T-cell (primary cell): Measurements from ENCODE around the gene TLE1. TPM values are rescaled to one million over a fixed set of nuclear protein-coding genes. Genes with fewer than 3 reads are reported as not detected.
A peak's percentile ranks its signal among the peaks of the same experiment; 100 is the strongest.

Source experiments
- ATAC-seq, 4 experiments: fragments of 200-7000 bp in 3 of 4; fragments of 150-1000 bp in 1 of 4; cut with Tn5 transposase; replicated peaks in 1 of 4; 1 replicate in 3 of 4; 2 replicates in 1 of 4; pipeline ENCODE4 v1.10.0; 2021; ENCODE audit warnings: moderate library complexity in 3 of 4, mild to moderate bottlenecking in 2 of 4, moderate number of reproducible peaks in 1 of 4
- CTCF ChIA-PET, 2 donors: fragments of 300-600 bp; sonication (Branson Sonifier 250); formaldehyde crosslinking; loops; one replicate each; lab custom pipeline; 2022; ENCODE audit warnings: antibody characterized with exemption in 2 of 2; lab: Charles Lee
- POLR2A ChIA-PET, 2 donors: fragments of 300-600 bp; sonication (Branson Sonifier 250); formaldehyde crosslinking; loops; one replicate each; lab custom pipeline; 2022; ENCODE audit warnings: antibody characterized with exemption in 2 of 2; lab: Charles Lee
- DNase-seq, 35 experiments: peaks; one replicate each; pipeline versions ENCODE4 v3.0.0 to v3.0.0-alpha.2; 2013 to 2023
- H3K27ac ChIP-seq: one replicate; pipeline ENCODE4 v1.5.1; 2013; ENCODE audit warnings: low read length
- H3K27me3 ChIP-seq, 2 experiments: replicated peaks in 1 of 2; 1 replicate in 1 of 2; 2 replicates in 1 of 2; pipeline versions ENCODE4 v1.6.1 to v1.7.0; 2013; ENCODE audit warnings: low read length in 1 of 2, mixed read lengths in 1 of 2; ENCODE audit not compliant: control insufficient read depth in 2 of 2, insufficient read depth in 2 of 2; ENCODE audit errors: extremely low read depth in 1 of 2
- H3K36me3 ChIP-seq, 2 donors: 1 replicate in 1 of 2; 2 replicates in 1 of 2; pipeline versions ENCODE4 v1.6.1 to v1.7.0; 2013; ENCODE audit warnings: low read length in 1 of 2; ENCODE audit not compliant: control insufficient read depth in 2 of 2, insufficient read depth in 1 of 2; ENCODE audit errors: extremely low read depth in 1 of 2
- H3K4me1 ChIP-seq, 2 experiments: 1 replicate in 1 of 2; 2 replicates in 1 of 2; pipeline versions ENCODE4 v1.6.1 to v1.7.0; 2013; ENCODE audit warnings: low read length in 2 of 2, mixed read lengths in 1 of 2; ENCODE audit not compliant: insufficient read depth in 2 of 2, control insufficient read depth in 1 of 2; ENCODE audit errors: extremely low read depth in 1 of 2
- H3K4me3 ChIP-seq, 2 donors: 1 replicate in 1 of 2; 2 replicates in 1 of 2; pipeline versions ENCODE4 v1.5.1 to v1.7.0; 2013; ENCODE audit warnings: mild to moderate bottlenecking in 2 of 2, low read length in 1 of 2, moderate library complexity in 1 of 2; ENCODE audit not compliant: control insufficient read depth in 1 of 2; ENCODE audit errors: extremely low read depth in 1 of 2
- H3K9me3 ChIP-seq: 2 replicates; pipeline ENCODE4 v1.7.0; 2013
- H3K27ac Mint-ChIP-seq, 2 donors: one replicate each; pipeline ENCODE4 v1.8.0; 2020 to 2021; ENCODE audit warnings: mild to moderate bottlenecking in 2 of 2, mixed read lengths in 2 of 2
- H3K27me3 Mint-ChIP-seq, 2 donors: one replicate each; pipeline ENCODE4 v1.8.0; 2021 to 2022; ENCODE audit warnings: mixed read lengths in 2 of 2
- H3K36me3 Mint-ChIP-seq: one replicate; pipeline ENCODE4 v1.8.0; 2021; ENCODE audit warnings: mixed read lengths
- H3K4me1 Mint-ChIP-seq, 3 donors: one replicate each; pipeline ENCODE4 v1.8.0; 2020 to 2022; ENCODE audit warnings: mixed read lengths in 3 of 3, mild to moderate bottlenecking in 1 of 3
- H3K4me3 Mint-ChIP-seq, 3 donors: one replicate each; pipeline ENCODE4 v1.8.0; 2020 to 2022; ENCODE audit warnings: mild to moderate bottlenecking in 3 of 3, mixed read lengths in 3 of 3, moderate library complexity in 3 of 3
- H3K9me3 Mint-ChIP-seq, 3 donors: one replicate each; pipeline ENCODE4 v1.8.0; 2020 to 2022; ENCODE audit warnings: mixed read lengths in 3 of 3
- WGBS: methylation state at CpG from one replicate; pipeline ENCODE4 v1.1.5; 2013; ENCODE audit warnings: missing lambda C conversion rate; ENCODE audit not compliant: insufficient coverage; 5-methylcytosine and 5-hydroxymethylcytosine counted together
- total RNA-seq, 35 experiments: library from RNA in 6 of 35; stranded (reverse) in 6 of 35; fragments of 120-200 nt in 1 of 35; gene quantifications; one replicate each; pipeline versions ENCODE4 v1.2.1 to v1.2.4 and lab custom pipeline; 2013 to 2026

Gene TLE1
- total RNA-seq, 5 donors from 2014 or later (not counting 1 experiment from before 2014, with no cell fraction given): 1.3 to 3.5 (median 2.8) TPM

DNA sequence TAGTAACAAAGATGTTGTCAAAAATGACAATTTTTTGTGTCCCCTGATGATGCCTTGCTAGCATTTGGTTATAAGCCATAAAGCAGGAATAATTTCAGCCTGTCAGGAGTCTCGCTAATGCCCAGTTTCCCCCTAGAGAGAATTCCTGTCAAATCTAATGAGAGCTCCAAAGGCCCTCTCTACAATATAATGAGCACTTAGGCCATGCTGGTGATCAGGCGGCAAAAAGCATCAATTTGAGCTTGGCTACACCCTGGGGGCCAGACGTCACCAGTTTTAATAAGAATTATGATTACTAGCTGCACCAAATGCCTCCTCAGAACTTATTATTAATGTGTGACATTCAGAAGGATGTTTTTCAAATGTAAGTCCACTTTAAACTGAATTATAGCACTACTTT, 6.1 kb downstream of the TLE1 start:
- no peak for ATAC-seq
- peaks cover 9 to 21% (median 15%) of the 10 kb centered on the region in 3 donors for H3K4me1 Mint-ChIP-seq
- no peaks in the 10 kb centered on the region for H3K9me3 Mint-ChIP-seq
- no peak overlapping the region for H3K4me3 Mint-ChIP-seq
- WGBS: 83% methylated on average over 1 of the region's 3 CpGs
- H3K36me3 ChIP-seq: no peaks in the 10 kb centered on the region
- CTCF ChIA-PET: no interaction called here
- peaks cover 5 to 23% of the 10 kb centered on the region in 2 experiments for H3K27me3 ChIP-seq
- POLR2A ChIA-PET: interaction anchor here in 1 of 2 donors (0.6 kb wide), 1 partner anchor 518 kb away, joined by 15 read pairs; no protein-coding TSS in a partner anchor
- no peaks in the 10 kb centered on the region for H3K9me3 ChIP-seq
- H3K4me1 ChIP-seq: peaks cover 11 to 12% of the 10 kb centered on the region in 2 experiments
- peaks cover 11 to 21% of the 10 kb centered on the region in 2 donors for H3K27me3 Mint-ChIP-seq
- H3K36me3 Mint-ChIP-seq: no peaks in the 10 kb centered on the region
- DNase-seq: no peak
- no peak overlapping the region for H3K27ac Mint-ChIP-seq
- H3K4me3 ChIP-seq: no peak overlapping the region
- no peak overlapping the region for H3K27ac ChIP-seq

DNA sequence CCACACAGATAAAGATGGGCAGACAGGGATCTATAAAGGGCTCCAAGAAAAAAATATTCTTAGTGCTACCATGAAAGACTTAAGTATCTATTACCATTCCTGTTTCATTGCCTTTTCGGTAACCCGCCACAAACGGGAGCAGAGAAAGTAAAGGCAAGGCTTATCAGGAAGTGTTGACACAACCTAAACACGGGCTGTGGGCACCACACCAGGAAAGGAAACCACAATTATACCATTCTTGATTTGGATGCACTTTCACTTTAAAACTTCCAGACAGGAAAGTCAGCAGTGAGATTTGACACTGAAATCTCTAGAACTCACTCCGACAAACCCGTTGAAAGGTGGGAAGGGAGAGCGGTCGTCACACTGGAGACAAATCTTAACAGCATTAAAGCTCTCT, 6.5 kb downstream of the TLE1 start:
- WGBS: 9% methylated on average over 3 of the region's 8 CpGs
- H3K27me3 Mint-ChIP-seq: peaks cover 9 to 21% of the 10 kb centered on the region in 2 donors
- Histone ChIP-seq H3K9me3 (no peaks in the 10 kb centered on the region), H3K4me3 (no peak overlapping the region), H3K4me1 (peaks cover 7 to 10% of the 10 kb centered on the region in 2 experiments), H3K36me3 (no peaks in the 10 kb centered on the region), H3K27ac (no peak overlapping the region), H3K27me3 (peaks cover 5 to 20% of the 10 kb centered on the region in 2 experiments)
- no peak overlapping the region for H3K27ac Mint-ChIP-seq
- peak in 1 of 4 experiments; percentile 43 for ATAC-seq
- no peak for DNase-seq
- ChIA-PET CTCF (no interaction called here), POLR2A (interaction anchor here in 1 of 2 donors (0.6 kb wide), 1 partner anchor 519 kb away, joined by 15 read pairs; no protein-coding TSS in a partner anchor)
- H3K4me1 Mint-ChIP-seq: peaks cover 9 to 19% (median 14%) of the 10 kb centered on the region in 3 donors
- H3K9me3 Mint-ChIP-seq: no peaks in the 10 kb centered on the region
- peak overlapping the region in 1 of 3 donors; percentile 35 for H3K4me3 Mint-ChIP-seq
- no peaks in the 10 kb centered on the region for H3K36me3 Mint-ChIP-seq

DNA sequence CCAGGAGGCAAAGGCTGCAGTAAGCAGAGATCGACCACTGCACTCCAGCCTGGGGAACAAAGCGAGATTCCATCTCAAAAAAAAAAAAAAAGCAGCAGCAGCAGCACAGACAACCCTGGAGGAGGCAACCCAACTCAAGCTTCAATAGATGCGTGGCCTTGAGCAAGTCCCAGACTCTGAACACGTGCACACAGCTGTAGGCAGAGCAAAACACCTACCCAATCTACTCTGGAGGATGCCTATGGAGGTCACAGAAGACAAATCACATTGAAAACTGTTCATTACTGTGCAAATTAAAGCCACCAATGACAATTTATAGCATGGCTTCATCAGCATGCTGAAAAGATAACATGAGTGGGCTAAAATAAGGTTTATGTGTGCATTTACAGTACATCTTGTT, 7.2 kb downstream of the TLE1 start:
- H3K27me3 Mint-ChIP-seq: peaks cover 3 to 21% of the 10 kb centered on the region in 2 donors

DNA sequence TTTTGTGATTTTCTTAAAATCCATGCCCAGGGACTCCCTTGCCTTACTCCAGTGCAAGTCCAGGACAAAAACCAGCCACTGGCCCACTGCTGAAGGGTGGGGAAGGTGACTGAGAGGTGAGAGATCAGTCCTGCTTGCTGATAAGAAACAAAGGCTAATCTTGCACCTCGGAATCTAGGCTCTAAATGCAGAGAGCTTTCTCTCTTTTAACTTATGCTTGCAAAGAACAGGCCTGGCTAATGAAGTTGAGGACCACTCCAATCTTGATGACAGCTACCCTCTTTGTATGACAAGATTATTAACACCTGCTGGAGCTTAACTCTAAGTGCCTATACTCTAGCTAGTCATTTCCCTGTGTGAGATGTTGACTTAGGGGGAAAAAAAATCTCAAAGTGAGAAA, 8.8 kb downstream of the TLE1 start:
- ChIA-PET CTCF (interaction anchor here in 1 of 2 donors (0.7 kb wide), 1 partner anchor 1922 kb away, joined by 3 read pairs; no protein-coding TSS in a partner anchor), POLR2A (interaction anchor here in 1 of 2 donors (0.7 kb wide), 1 partner anchor 469 kb away, joined by 3 read pairs; no protein-coding TSS in a partner anchor)
- Mint-ChIP-seq H3K27me3 (peaks cover 3 to 29% of the 10 kb centered on the region in 2 donors), H3K27ac (no peak overlapping the region), H3K4me3 (no peak overlapping the region), H3K36me3 (no peaks in the 10 kb centered on the region), H3K4me1 (peaks cover 8 to 9% (median 8%) of the 10 kb centered on the region in 3 donors), H3K9me3 (no peaks in the 10 kb centered on the region)
- DNase-seq (no peak), ATAC-seq (no peak)
- H3K4me3 ChIP-seq: no peak overlapping the region
- H3K27me3 ChIP-seq: peaks cover 0 to 11% of the 10 kb centered on the region in 2 experiments
- H3K36me3 ChIP-seq: no peaks in the 10 kb centered on the region
- H3K27ac ChIP-seq: no peak overlapping the region
- WGBS: no CpG with 5 or more reads among the region's 1 CpG
- H3K9me3 ChIP-seq: no peaks in the 10 kb centered on the region
- peaks cover 0 to 10% of the 10 kb centered on the region in 2 experiments for H3K4me1 ChIP-seq

More for the DNA sequence above, 7.2 kb downstream of the TLE1 start:
- peak overlapping the region in 1 of 3 donors; percentile 35 for H3K4me3 Mint-ChIP-seq
- H3K4me1 Mint-ChIP-seq: peaks cover 8 to 14% (median 9%) of the 10 kb centered on the region in 3 donors
- POLR2A ChIA-PET: no interaction called here
- DNase-seq: no peak
- no peaks in the 10 kb centered on the region for H3K9me3 Mint-ChIP-seq
- Histone ChIP-seq H3K36me3 (no peaks in the 10 kb centered on the region), H3K9me3 (no peaks in the 10 kb centered on the region), H3K27me3 (peaks cover 5 to 14% of the 10 kb centered on the region in 2 experiments), H3K27ac (no peak overlapping the region), H3K4me3 (no peak overlapping the region), H3K4me1 (peaks cover 1 to 10% of the 10 kb centered on the region in 2 experiments)
- 59% methylated on average over 3 of the region's 4 CpGs for WGBS
- H3K27ac Mint-ChIP-seq: no peak overlapping the region
- CTCF ChIA-PET: interaction anchor here in 1 of 2 donors (0.7 kb wide), 2 partner anchors 77 to 639 kb away, joined by 3 to 6 read pairs; no protein-coding TSS in a partner anchor
- ATAC-seq: no peak
- no peaks in the 10 kb centered on the region for H3K36me3 Mint-ChIP-seq

DNA sequence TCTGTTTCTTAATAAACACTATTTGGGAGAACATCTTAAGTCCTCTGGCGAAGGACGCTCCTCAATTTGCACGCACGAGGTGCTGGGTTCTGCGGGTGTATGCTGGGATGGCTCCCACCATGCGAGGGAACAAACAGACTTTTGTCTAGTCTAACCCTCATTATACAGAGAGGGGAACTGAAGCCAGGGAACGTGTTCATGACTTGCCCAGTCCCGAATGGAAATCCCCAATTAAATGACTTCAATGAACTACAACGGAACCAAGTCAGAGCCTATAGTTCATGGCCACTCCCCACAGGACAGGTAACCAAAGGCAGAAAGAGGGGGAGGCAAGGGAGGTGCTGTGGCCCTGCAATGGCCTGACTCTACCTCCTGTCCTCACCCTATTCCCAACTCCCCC, 9.3 kb downstream of the TLE1 start:
- ATAC-seq (no peak), DNase-seq (no peak)
- WGBS: 100% methylated on average over 6 of the region's 9 CpGs
- peaks cover 0 to 11% of the 10 kb centered on the region in 2 experiments for H3K27me3 ChIP-seq
- H3K9me3 ChIP-seq: no peaks in the 10 kb centered on the region
- peaks cover 0 to 10% of the 10 kb centered on the region in 2 experiments for H3K4me1 ChIP-seq
- no peaks in the 10 kb centered on the region for H3K36me3 ChIP-seq
- H3K4me1 Mint-ChIP-seq: peaks cover 8 to 9% (median 8%) of the 10 kb centered on the region in 3 donors
- H3K36me3 Mint-ChIP-seq: no peaks in the 10 kb centered on the region
- no peak overlapping the region for H3K4me3 ChIP-seq
- ChIA-PET POLR2A (interaction anchor here in 1 of 2 donors (0.7 kb wide), 1 partner anchor 470 kb away, joined by 3 read pairs; no protein-coding TSS in a partner anchor), CTCF (interaction anchor here in 1 of 2 donors (0.7 kb wide), 1 partner anchor 1922 kb away, joined by 3 read pairs; no protein-coding TSS in a partner anchor)
- no peaks in the 10 kb centered on the region for H3K9me3 Mint-ChIP-seq
- no peak overlapping the region for H3K27ac ChIP-seq
- H3K27ac Mint-ChIP-seq: no peak overlapping the region
- H3K27me3 Mint-ChIP-seq: peaks cover 3 to 29% of the 10 kb centered on the region in 2 donors
- H3K4me3 Mint-ChIP-seq: no peak overlapping the region

DNA sequence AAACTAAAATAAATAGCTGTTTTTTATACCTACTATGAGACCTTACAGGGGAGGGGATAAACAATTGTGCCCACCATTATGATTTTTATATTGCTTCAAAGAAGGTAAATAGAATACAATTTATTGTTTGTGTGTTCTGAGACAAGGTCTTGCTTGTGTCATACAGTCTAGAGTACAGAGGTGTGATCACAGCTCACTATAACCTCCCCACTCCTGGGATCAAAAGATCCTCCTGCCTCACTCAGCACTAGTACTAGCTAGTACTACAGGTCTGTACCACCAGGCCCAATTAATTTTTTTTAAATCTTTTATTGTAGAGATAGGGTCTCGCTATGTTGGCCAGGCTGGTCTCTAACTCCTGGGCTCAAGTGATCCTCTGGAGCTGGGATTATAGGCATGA, 11.3 kb downstream of the TLE1 start:
- WGBS: no CpG with 5 or more reads among the region's 1 CpG

More for the DNA sequence above, 11.3 kb downstream of the TLE1 start:
- H3K4me1 Mint-ChIP-seq: peaks cover 8 to 9% (median 8%) of the 10 kb centered on the region in 3 donors
- CTCF ChIA-PET: interaction anchor here in 1 of 2 donors (0.6 kb wide), 1 partner anchor 149 kb away, joined by 3 read pairs; no protein-coding TSS in a partner anchor
- no peaks in the 10 kb centered on the region for H3K36me3 ChIP-seq
- ATAC-seq (no peak), DNase-seq (no peak)
- POLR2A ChIA-PET: interaction anchor here in 1 of 2 donors (0.5 kb wide), 1 partner anchor 8 kb away, joined by 9 read pairs; no protein-coding TSS in a partner anchor
- no peak overlapping the region for H3K27ac ChIP-seq
- peaks cover 0 to 11% of the 10 kb centered on the region in 2 experiments for H3K27me3 ChIP-seq
- H3K9me3 Mint-ChIP-seq: no peaks in the 10 kb centered on the region
- H3K27me3 Mint-ChIP-seq: peaks cover 3 to 29% of the 10 kb centered on the region in 2 donors
- no peaks in the 10 kb centered on the region for H3K36me3 Mint-ChIP-seq
- peaks cover 0 to 10% of the 10 kb centered on the region in 2 experiments for H3K4me1 ChIP-seq
- no peak overlapping the region for H3K4me3 Mint-ChIP-seq
- H3K4me3 ChIP-seq: no peak overlapping the region
- no peaks in the 10 kb centered on the region for H3K9me3 ChIP-seq
- H3K27ac Mint-ChIP-seq: no peak overlapping the region
